Fibroblast of the aortic adventitia (primary cell): ENCODE data around the gene ASCC3. TPM values are rescaled to one million over a fixed set of nuclear protein-coding genes. Genes with fewer than 3 reads are reported as not detected.

Source experiments
- DNase-seq: peaks from one replicate; pipeline ENCODE4 v3.0.0-alpha.2; 2010; ENCODE audit warnings: low read depth
- H3K4me3 ChIP-seq: 2 replicates; pipeline ENCODE4 v1.5.1; 2011; ENCODE audit warnings: low read depth, mild to moderate bottlenecking, control low read depth, low read length, moderate library complexity
- CTCF ChIP-seq: IDR thresholded peaks from 2 replicates; pipeline ENCODE4 v1.5.1; 2011; ENCODE audit warnings: mild to moderate bottlenecking, low read length, control low read depth, inconsistent platforms; ENCODE audit not compliant: insufficient read depth
- total RNA-seq: library from RNA; depleted of rRNA; stranded (reverse); fragments of >200 nt; gene quantifications from 2 replicates; pipeline ENCODE4 v1.2.3, GENCODE V29; 2012; ENCODE audit warnings: low replicate concordance

ASCC3 gene
- total RNA-seq, 1 donor = 87.5 TPM

GRCh38 chr6:100473182-100473581 is 407.9 kb downstream of the ASCC3 start:
- H3K4me3 ChIP-seq = no peak overlapping the region
- no peak for DNase-seq

GRCh38 chr6:100472674-100473073 is 408.5 kb downstream of the ASCC3 start:
- no peak for DNase-seq
- no peak for TF ChIP-seq CTCF
- no peak overlapping the region for H3K4me3 ChIP-seq

More at GRCh38 chr6:100473182-100473581, 407.9 kb downstream of the ASCC3 start:
- no peak for TF ChIP-seq CTCF

- TF ChIP-seq CTCF = no peak
- DNase-seq = no peak
- no peak overlapping the region for H3K4me3 ChIP-seq
These were observed 410.6 kb downstream of the ASCC3 start for GRCh38 chr6:100470422-100471120.

GRCh38 chr6:100469101-100469859 is 411.8 kb downstream of the ASCC3 start:
- no peak for DNase-seq
- no peak overlapping the region for H3K4me3 ChIP-seq
- TF ChIP-seq CTCF = no peak

- H3K4me3 ChIP-seq = no peak overlapping the region
- no peak for DNase-seq
- TF ChIP-seq CTCF = no peak
These were observed 413.0 kb downstream of the ASCC3 start for GRCh38 chr6:100468016-100468622.

GRCh38 chr6:100467129-100468015 is 413.8 kb downstream of the ASCC3 start:
- no peak for TF ChIP-seq CTCF
- no peak for DNase-seq
- no peak overlapping the region for H3K4me3 ChIP-seq
